Measurements from ENCODE around the gene RGS2. TPM values are rescaled to one million over a fixed set of nuclear protein-coding genes. Genes with fewer than 3 reads are reported as not detected.

Gene RGS2
- polyA plus RNA-seq, 3 donors: 92.3 to 630 (median 327) TPM

GRCh38 chr1:192814805-192815204, 6.0 kb downstream of the RGS2 start:
- WGBS, 3 donors: 78 to 93% (median 79%) methylated on average over 1 of the region's 1 CpG
- no peak overlapping the region for H3K27ac ChIP-seq (ENCODE audit: low read depth, low read length)

DNA sequence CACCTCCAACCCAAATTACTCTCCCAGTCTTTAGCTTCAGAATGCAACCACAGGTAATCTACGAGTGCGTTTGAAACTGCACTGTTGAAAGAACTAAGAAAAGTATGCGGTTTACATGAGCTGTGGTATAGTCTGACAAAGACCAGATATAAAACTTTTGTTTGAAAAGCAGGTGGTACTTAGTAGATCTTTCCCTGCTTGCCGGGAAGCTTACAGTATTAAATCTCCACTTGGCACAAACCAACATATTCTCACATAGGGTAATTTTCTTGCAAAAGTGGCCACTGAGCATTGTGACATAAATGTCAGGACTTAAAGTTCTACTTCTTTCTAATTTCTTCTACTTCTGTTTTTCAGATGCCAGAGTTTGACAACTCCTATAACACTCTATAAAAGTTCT, 8.4 kb downstream of the RGS2 start:
- WGBS, 3 donors: 61 to 73% (median 67%) methylated on average over 4 of the region's 4 CpGs
- no peak overlapping the region for H3K27ac ChIP-seq (ENCODE audit: low read depth, low read length)

GRCh38 chr1:192821296-192821695, 12.5 kb downstream of the RGS2 start:
- no peak overlapping the region for H3K27ac ChIP-seq (ENCODE audit: low read depth, low read length)
- 76 to 94% (median 89%) methylated on average over 3 of the region's 3 CpGs for WGBS, 3 donors

GRCh38 chr1:192824511-192824910, 15.7 kb downstream of the RGS2 start:
- no peak overlapping the region for H3K27ac ChIP-seq (ENCODE audit: low read depth, low read length)
- 0 to 70% (median 47%) methylated on average over 1 of the region's 1 CpG for WGBS, 3 donors

DNA sequence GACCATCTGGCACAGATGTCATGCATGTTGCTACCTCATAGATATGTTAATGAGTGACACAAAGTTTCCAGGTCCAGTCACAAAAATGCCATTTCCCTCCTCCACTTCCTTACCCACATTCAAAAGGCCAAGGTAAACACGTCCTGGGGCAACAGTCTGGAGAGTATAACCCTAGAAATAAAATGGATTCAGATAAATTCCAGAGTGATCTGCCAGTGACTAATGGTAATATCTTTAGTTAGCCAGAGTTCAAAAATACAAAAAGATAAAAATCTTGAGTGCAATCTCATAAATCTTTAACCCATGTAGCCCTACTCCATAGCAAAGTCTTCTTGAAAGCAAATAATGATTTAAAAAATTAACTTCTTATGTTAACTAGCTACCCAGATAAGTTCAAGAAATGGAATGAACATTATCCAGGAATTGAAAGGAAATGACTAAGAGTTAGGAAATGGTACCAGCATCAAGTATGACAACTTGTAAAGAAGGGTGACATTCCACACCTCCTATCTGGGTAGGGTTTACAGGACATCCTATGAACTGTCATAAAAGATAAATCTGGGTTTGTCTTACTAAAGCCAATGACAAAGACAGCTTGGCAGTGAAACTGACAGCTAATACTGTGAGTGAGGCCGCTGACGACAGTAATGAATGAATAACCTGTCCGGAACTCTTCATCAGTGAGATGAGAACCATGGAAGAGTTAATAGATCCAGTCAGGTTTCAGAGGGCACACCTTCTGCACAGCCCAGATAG, 18.1 kb downstream of the RGS2 start:
- whole genome bisulfite sequencing, 3 donors: 64 to 84% (median 80%) methylated on average over 4 of the region's 4 CpGs
- no peak overlapping the region for H3K27ac ChIP-seq (ENCODE audit: low read depth, low read length)

DNA sequence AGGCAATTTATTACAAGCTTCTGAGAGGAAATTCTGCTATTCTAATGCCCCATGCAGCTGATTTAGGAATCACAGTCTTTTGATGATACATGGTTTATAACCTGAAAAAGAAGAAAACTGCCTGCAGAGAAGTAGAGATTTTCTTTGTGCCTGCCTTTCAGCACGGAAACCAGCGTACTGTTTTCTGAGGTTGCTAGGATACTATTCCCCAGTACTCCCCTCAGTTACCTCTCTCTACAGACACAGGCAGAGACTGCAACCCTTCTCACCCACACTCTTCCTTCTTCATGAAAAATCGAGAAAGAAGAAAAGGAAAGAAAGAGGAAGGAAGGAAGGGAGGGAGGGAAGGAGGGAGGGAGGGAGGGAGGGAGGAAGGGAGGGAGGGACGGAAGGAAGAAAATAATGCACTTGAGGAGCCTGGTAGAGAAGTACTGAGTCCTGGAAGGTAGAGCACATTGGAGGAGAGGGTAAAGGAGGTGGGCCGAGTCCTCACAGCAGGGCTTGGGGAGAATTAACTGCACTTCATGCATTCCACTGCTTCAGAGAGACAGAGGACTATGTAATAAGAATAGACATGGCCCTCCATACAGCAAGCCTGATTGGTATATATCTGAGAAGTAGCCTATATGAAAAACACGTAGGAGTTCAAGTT, 21.9 kb downstream of the RGS2 start:
- WGBS, 3 donors: 39 to 59% (median 41%) methylated on average over 6 of the region's 6 CpGs
- no peak overlapping the region for H3K27ac ChIP-seq (ENCODE audit: low read depth, low read length)

DNA sequence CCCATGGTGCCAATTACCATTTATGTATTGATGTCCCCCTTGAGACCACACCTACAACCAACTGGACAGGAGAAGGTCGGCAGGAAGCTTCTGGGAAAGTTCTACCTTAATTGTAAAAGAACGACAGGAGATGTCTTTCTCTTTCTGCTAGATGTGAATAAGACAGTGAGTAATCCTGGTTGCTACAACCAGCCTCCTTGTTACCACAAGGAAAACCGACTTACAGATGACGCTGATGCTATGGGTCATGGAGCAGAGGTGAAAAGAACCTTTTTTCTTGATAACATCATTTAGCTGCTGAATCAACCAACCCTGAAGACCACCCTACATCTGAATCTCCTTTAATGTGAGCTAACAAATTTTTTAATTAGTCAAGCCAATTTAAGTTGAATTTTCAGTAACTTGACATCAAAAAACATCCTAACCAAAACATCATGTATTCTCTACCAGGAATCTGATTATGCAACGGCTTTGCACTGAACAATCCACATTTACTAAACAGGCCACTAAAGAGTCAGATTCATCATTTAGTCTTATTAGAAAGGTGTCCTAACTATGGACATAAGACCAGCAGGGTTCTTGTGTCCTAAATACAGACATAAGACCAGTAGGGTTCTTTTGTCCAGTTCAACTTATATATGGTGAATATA, 23.0 kb downstream of the RGS2 start:
- WGBS, 3 donors: 88 to 90% (median 89%) methylated on average over 5 of the region's 5 CpGs
- no peak overlapping the region for H3K27ac ChIP-seq (ENCODE audit: low read depth, low read length)

- H3K27ac ChIP-seq (ENCODE audit: low read depth, low read length): no peak overlapping the region
Observed at GRCh38 chr1:192832492-192832891, 23.7 kb downstream of the RGS2 start.

DNA sequence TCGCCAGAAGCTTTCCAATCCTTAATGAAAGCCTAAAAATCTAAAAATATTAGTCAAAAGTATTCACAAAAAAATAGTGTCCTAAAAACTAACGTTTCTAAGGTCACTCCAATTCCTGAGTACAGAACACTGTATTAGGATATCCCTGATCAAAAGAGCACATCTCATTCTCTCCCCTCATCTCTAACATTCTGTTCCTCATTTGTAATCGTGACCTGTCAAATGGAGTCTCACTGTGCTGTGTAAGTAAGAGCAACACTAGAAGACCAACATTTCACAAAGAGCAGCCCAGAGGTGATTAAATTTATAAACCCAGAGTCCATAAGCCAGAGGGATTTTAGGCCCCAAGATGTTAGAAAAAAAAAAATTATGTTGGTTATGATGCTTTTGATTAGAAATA, 26.3 kb downstream of the RGS2 start:
- H3K27ac ChIP-seq (ENCODE audit: low read depth, low read length): no peak overlapping the region
- WGBS, 3 donors: 54 to 72% (median 55%) methylated on average over 3 of the region's 3 CpGs

GRCh38 chr1:192839162-192840066, 30.6 kb downstream of the RGS2 start:
- 88 to 91% (median 88%) methylated on average over 9 of the region's 9 CpGs for WGBS, 3 donors
- H3K27ac ChIP-seq (ENCODE audit: low read depth, low read length): no peak overlapping the region

- H3K27ac ChIP-seq (ENCODE audit: low read depth, low read length): no peak overlapping the region
- WGBS, 3 donors: 87 to 100% (median 88%) methylated on average over 1 of the region's 1 CpG
Observed at GRCh38 chr1:192844360-192844759, 35.5 kb downstream of the RGS2 start.

DNA sequence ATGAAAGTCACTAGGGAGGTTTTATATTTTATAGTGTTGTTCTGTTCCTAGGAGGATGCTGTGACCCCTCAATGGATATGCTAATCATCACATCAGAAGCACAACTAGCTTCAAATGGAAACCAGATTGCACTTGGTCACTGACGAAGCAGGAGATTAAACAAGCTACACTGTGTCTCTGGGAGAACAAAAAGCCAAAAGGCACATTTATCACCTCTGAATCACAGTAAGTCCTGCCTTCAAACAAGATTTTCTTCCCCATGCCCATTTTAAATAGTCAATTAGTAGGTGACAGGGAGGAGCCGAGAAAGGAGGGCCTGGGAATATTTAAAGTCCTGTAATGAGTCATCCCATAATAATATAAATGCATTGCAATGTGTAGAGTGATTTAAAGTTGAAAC, 38.1 kb downstream of the RGS2 start:
- WGBS, 3 donors: 91 to 95% (median 92%) methylated on average over 2 of the region's 2 CpGs
- H3K27ac ChIP-seq (ENCODE audit: low read depth, low read length): no peak overlapping the region

GRCh38 chr1:192849011-192849410, 40.2 kb downstream of the RGS2 start:
- H3K27ac ChIP-seq (ENCODE audit: low read depth, low read length): no peak overlapping the region
- 23 to 52% (median 35%) methylated on average over 1 of the region's 1 CpG for WGBS, 3 donors

DNA sequence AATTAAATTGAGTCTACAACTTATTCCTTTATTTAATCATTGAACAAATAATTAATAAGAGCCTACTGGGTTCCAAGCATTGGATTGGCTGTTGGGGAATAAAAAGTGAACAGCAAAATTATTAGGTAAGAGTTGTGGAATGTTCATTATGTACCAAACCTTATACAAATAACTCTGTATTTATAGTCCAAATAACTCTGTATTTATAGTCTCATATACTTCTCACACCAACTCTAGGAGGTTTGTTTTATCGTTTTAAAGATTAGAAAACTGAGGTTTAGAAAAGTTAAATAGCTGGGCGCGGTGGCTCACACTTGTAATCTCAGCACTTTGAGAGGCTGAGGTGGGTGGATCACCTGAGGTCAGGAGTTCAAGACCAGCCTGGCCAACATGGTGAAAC, 40.6 kb downstream of the RGS2 start:
- no peak overlapping the region for H3K27ac ChIP-seq (ENCODE audit: low read depth, low read length)
- WGBS, 3 donors: 65 to 94% (median 85%) methylated on average over 3 of the region's 3 CpGs

DNA sequence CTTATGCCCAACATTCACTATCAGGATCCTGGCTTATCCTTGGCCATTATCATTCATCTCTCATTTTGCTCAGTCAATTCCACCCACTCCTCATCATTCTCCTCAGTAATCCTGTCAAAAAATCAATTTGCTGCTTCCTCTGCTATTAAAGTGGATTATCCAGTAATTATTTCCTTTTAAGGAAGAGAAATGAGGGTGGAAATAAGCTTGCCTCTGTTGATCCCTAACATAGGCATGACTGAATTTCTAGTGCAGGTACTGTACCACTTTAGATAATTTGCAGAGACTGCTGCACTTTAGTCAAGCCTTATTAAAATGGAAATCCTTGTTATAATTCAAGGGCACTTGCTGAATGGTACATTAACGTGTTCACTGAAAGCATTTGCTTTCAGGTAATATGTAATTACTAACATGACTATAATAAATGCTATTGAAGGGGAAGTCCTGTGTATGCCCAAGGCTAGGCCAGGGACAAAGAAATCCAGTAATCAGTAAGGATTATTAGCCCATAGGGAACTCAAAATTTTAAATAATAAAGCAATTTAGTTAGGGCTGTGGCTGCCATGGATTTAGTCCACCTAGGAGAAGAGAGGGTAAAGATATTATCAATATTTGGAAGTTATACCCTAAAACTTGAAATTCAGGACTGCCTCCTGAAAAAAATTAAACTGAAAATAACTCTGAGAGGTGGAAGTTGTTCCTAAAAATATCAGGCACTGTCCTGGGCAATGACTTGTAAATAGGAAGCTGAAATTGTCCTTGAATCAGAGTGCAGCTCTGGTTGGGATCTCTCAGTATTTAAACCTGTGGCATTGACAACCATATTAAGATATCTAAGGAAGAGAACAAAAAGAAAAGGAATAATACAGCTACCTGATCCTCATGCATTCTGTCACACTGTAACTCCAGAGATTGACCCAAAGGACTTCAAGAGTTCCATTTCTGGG, 43.4 kb downstream of the RGS2 start:
- 1 to 80% (median 41%) methylated on average over 1 of the region's 1 CpG for WGBS, 3 donors

DNA sequence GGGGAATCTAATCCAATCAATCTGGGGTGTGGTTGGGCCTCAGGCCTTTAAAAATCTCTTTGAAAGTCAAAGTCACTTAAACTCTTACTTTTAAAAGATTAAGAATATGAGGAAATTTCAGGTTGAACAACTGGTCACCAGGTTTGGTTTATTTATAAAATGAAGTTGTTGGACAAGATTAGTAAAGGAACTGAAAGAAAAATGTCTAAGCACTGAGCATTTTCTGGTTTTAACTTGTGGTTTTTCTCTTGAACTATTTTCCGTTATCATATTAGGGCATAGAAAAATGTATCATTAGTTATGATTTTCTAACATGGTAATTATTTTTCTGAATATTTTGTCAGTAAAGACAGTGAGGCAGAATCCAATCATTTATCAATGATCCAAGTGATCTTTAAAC, 49.6 kb downstream of the RGS2 start:
- 78 to 84% (median 82%) methylated on average over 1 of the region's 1 CpG for WGBS, 3 donors
- H3K27ac ChIP-seq (ENCODE audit: low read depth, low read length): no peak overlapping the region

More for the DNA sequence above, 43.4 kb downstream of the RGS2 start:
- no peak overlapping the region for H3K27ac ChIP-seq (ENCODE audit: low read depth, low read length)

- no peak overlapping the region for H3K27ac ChIP-seq (ENCODE audit: low read depth, low read length)
Observed at GRCh38 chr1:192859808-192860207, 51.0 kb downstream of the RGS2 start.
